ENCODE results near the gene MYL12A. TPM values are rescaled to one million over a fixed set of nuclear protein-coding genes. Genes with fewer than 3 reads are reported as not detected.

Gene MYL12A
- total RNA-seq, 1 donor from 2014 or later = 481 TPM

DNA sequence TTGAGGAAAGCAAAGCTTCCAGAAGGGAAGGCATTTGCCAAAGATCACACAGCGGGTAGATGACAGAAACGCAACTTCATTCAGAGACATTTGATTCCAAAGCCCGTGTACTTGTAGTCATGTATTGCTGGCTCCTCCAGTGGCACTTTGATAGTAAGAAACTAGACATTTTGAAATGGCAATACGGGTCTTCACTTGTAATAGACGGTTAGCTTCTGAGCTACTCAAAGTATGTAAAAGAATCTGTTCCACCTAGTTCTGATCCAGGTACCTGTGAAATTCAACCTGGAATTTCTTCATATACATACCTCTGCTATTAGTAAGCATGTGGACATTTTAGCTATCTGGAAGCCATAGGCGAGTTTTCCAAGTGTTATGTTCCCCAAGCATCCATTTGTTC lies 26.1 kb upstream of the MYL12A start:
- Histone ChIP-seq H3K27me3 (ENCODE audit: low read depth) (no peaks in the 10 kb centered on the region), H3K4me3 (no peak overlapping the region), H3K9me3 (no peaks in the 10 kb centered on the region), H3K27ac (no peak overlapping the region), H3K4me1 (no peaks in the 10 kb centered on the region), H3K36me3 (no peaks in the 10 kb centered on the region)
- no peak for ATAC-seq
- DNase-seq = no peak
- no peak for TF ChIP-seq CTCF (IDR thresholded peaks at IDR 0.05)
- intact Hi-C loops (cut with DNase I) = no loop called here

GRCh38 chr18:3223356-3223755 lies 24.2 kb upstream of the MYL12A start:
- H3K27ac ChIP-seq = no peak overlapping the region
- no peaks in the 10 kb centered on the region for H3K9me3 ChIP-seq
- intact Hi-C loops (cut with DNase I) = no loop called here
- no peak overlapping the region for H3K4me3 ChIP-seq
- H3K36me3 ChIP-seq = no peaks in the 10 kb centered on the region
- ATAC-seq = no peak
- H3K27me3 ChIP-seq (ENCODE audit: low read depth) = no peaks in the 10 kb centered on the region
- DNase-seq = no peak
- no peaks in the 10 kb centered on the region for H3K4me1 ChIP-seq
- no peak for TF ChIP-seq CTCF (IDR thresholded peaks at IDR 0.05)

GRCh38 chr18:3224223-3224622 lies 23.4 kb upstream of the MYL12A start:
- Histone ChIP-seq H3K27me3 (ENCODE audit: low read depth) (no peaks in the 10 kb centered on the region), H3K4me3 (no peak overlapping the region), H3K36me3 (no peaks in the 10 kb centered on the region), H3K9me3 (no peaks in the 10 kb centered on the region), H3K27ac (no peak overlapping the region), H3K4me1 (no peaks in the 10 kb centered on the region)
- intact Hi-C loops (cut with DNase I) = no loop called here
- no peak for DNase-seq
- no peak for TF ChIP-seq CTCF (IDR thresholded peaks at IDR 0.05)
- ATAC-seq = no peak

DNA sequence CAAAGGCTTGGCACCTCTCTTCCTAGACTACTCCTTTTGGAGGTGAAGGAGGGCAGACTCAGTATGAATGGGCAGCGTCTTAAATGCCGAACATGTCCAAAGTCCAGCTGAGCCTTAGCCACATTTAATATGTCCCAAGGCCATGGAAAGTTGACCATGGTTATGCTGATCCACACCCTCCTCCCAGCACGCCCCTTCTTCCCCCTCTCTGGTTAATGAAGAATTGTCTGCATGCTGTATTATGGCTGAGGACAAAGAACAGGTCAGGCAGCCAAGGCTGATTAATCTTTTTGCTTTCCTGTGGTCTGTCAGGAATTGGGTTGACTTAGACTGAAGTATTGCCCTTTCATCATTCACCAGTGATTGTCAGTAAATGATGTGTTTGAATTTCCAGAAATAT lies 22.0 kb upstream of the MYL12A start:
- TF ChIP-seq CTCF (IDR thresholded peaks at IDR 0.05) = no peak
- intact Hi-C loops (cut with DNase I) = no loop called here

DNA sequence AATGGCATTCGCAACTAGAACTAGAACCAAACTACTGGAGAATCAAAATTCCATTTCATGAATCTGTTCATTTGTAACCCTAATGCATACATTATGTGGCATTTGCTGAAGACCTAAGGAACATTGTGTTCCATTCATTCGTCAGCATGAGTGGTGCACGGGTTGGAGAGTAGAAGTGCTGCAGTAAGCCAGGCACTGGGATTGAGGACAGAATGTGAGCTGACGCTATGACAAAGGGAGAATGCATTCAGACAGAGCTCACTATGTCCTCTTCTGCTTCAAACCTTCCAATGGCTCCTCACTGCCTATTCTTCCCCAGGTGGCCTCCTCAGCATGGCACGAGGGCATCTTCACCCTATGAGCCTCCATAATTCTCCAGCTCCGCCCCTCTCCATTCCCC lies 21.6 kb upstream of the MYL12A start:
- Histone ChIP-seq H3K9me3 (no peaks in the 10 kb centered on the region), H3K27ac (no peak overlapping the region), H3K27me3 (ENCODE audit: low read depth) (no peaks in the 10 kb centered on the region), H3K4me1 (no peaks in the 10 kb centered on the region), H3K4me3 (no peak overlapping the region), H3K36me3 (no peaks in the 10 kb centered on the region)
- DNase-seq = no peak
- ATAC-seq = no peak
- no peak for TF ChIP-seq CTCF (IDR thresholded peaks at IDR 0.05)
- intact Hi-C loops (cut with DNase I) = no loop called here

More for the DNA sequence above, 22.0 kb upstream of the MYL12A start:
- DNase-seq (no peak), ATAC-seq (no peak)
- Histone ChIP-seq H3K4me3 (no peak overlapping the region), H3K36me3 (no peaks in the 10 kb centered on the region), H3K27me3 (ENCODE audit: low read depth) (no peaks in the 10 kb centered on the region), H3K27ac (no peak overlapping the region), H3K9me3 (no peaks in the 10 kb centered on the region), H3K4me1 (no peaks in the 10 kb centered on the region)

Measured in lower lobe of right lung (tissue), 2 donors.